Heart left ventricle (tissue), 16 donors: ENCODE data around the gene HS6ST1. TPM values are rescaled to one million over a fixed set of nuclear protein-coding genes. Genes with fewer than 3 reads are reported as not detected.
A peak's percentile ranks its signal among the peaks of the same experiment; 100 is the strongest.

ENCODE experiments used
- ATAC-seq, 4 donors: fragments of 200-7000 bp; cut with Tn5 transposase; one replicate each; pipeline ENCODE4 v1.9.1; 2020 to 2022; ENCODE audit warnings: moderate library complexity in 4 of 4, mild to moderate bottlenecking in 3 of 4, moderate number of reproducible peaks in 1 of 4
- DNase-seq, 5 donors: peaks; one replicate each; pipeline ENCODE4 v3.0.0-alpha.2; 2020
- H3K27ac ChIP-seq, 12 donors: fragments of 200-600 bp; sonication (generic) in 4 of 12; one replicate each; pipeline versions ENCODE4 v1.5.0 to v1.8.0; 2016 to 2022; ENCODE audit warnings: mild to moderate bottlenecking in 2 of 12
- H3K27me3 ChIP-seq, 9 donors: fragments of 200-600 bp; sonication (generic) in 2 of 9; one replicate each; pipeline versions ENCODE4 v1.5.1 to v1.8.0; 2016 to 2022; ENCODE audit warnings: mild to moderate bottlenecking in 3 of 9
- H3K36me3 ChIP-seq, 9 donors: fragments of 200-600 bp; sonication (generic) in 2 of 9; one replicate each; pipeline versions ENCODE4 v1.5.0 to v1.8.0; 2018 to 2022; ENCODE audit warnings: mild to moderate bottlenecking in 2 of 9
- H3K4me1 ChIP-seq, 12 donors: fragments of 200-600 bp; sonication (generic) in 4 of 12; one replicate each; pipeline versions ENCODE4 v1.5.0 to v1.8.0; 2016 to 2022; ENCODE audit warnings: mild to moderate bottlenecking in 3 of 12
- H3K4me3 ChIP-seq, 12 donors: fragments of 200-600 bp; sonication (generic) in 4 of 12; one replicate each; pipeline versions ENCODE4 v1.5.0 to v1.8.0; 2017 to 2022; ENCODE audit warnings: mild to moderate bottlenecking in 9 of 12, moderate library complexity in 4 of 12
- H3K9me3 ChIP-seq, 12 donors: fragments of 200-600 bp; sonication (generic) in 4 of 12; one replicate each; pipeline versions ENCODE4 v1.5.0 to v1.8.0; 2016 to 2022; ENCODE audit warnings: mild to moderate bottlenecking in 1 of 12
- POLR2A ChIP-seq, 2 donors: fragments of 450-650 bp; IDR thresholded peaks; one replicate each; pipeline ENCODE4 v1.6.1; 2017; ENCODE audit warnings: antibody characterized with exemption in 2 of 2, mild to moderate bottlenecking in 2 of 2, moderate library complexity in 2 of 2
- WGBS, 4 donors: extraction: QIAGEN DNeasy Blood & Tissue Kit in 2 of 4; methylation state at CpG; one replicate each; pipeline versions ENCODE4 v1.1.5 to v1.1.7; 2013 to 2018; 5-methylcytosine and 5-hydroxymethylcytosine counted together
- intact Hi-C, 10 donors: fragments of 100-400 bp; cut with DNase I; formaldehyde crosslinking; loops; one replicate each; pipeline versions ENCODE4 v1.11.1 to v1.14.2; 2022
- polyA plus RNA-seq, 2 donors: library from polyadenylated mRNA; stranded (reverse); fragments of 200-250 nt; gene quantifications; one replicate each; pipeline ENCODE4 v1.2.3, GENCODE V29; 2013
- total RNA-seq, 9 donors: library from RNA; depleted of rRNA in 2 of 9; stranded (reverse); fragments of >200 nt in 2 of 9; fragmentation: NEBNext Ultra II Directional in 3 of 9; extraction: Animal tissue kit (Norgen Biotek cat#: 25700) in 3 of 9; gene quantifications; one replicate each; pipeline versions ENCODE4 v1.1.0 to v1.2.4, GENCODE V29; 2016 to 2023
- TF ChIP-seq, protein P1 (sequence below), 12 donors: fragments of 200-600 bp; sonication (generic) in 4 of 12; IDR thresholded peaks; one replicate each; pipeline versions ENCODE4 v1.5.0 to v1.8.0; 2018 to 2022; ENCODE audit warnings: antibody characterized with exemption in 12 of 12, mild to moderate bottlenecking in 5 of 12
- donor health status: ischemic (EF 13 %, LVEDD 7.1; RV severe dilation, severe dysfunction).
- donor health status: healthy with polysubstance abuse.
- donor health status: DM: no; HTN: yes; CAD: no.
- donor health status: DM: no; HTN: no; CAD: no.
- donor health status: ischemic (EF 25% LVEDD 6.9; RV normal size, moderate dysfunction).
- donor health status: ischemic (EF 25% LVEDD 5.7; RV mildly dilated, moderate dysfunction).
- donor health status: healthy.
- donor health status: DM: yes; HTN: yes; CAD: no.
- donor health status: ischemic (EF 35%, LVEDD 5.7; RV mildly dilated, moderate dysfunction).
- donor health status: nonischemic (EF 11% LVEDD 7.7; RV severe dilation, severe dysfunction).
- donor health status: DM: yes; HTN: yes; CAD: no.
- donor health status: PGD.
- donor health status: ischemic (EF 29% LVEDD 5.4; RV normal size, mild dysfunction).
- donor health status: nonischemic (EF 23%, LVEDD 6.1; RV moderate dilation, normal function).

Gene HS6ST1
- total and polyA plus RNA-seq, 11 donors, result 15.6 to 87.3 (median 24.9) TPM

DNA sequence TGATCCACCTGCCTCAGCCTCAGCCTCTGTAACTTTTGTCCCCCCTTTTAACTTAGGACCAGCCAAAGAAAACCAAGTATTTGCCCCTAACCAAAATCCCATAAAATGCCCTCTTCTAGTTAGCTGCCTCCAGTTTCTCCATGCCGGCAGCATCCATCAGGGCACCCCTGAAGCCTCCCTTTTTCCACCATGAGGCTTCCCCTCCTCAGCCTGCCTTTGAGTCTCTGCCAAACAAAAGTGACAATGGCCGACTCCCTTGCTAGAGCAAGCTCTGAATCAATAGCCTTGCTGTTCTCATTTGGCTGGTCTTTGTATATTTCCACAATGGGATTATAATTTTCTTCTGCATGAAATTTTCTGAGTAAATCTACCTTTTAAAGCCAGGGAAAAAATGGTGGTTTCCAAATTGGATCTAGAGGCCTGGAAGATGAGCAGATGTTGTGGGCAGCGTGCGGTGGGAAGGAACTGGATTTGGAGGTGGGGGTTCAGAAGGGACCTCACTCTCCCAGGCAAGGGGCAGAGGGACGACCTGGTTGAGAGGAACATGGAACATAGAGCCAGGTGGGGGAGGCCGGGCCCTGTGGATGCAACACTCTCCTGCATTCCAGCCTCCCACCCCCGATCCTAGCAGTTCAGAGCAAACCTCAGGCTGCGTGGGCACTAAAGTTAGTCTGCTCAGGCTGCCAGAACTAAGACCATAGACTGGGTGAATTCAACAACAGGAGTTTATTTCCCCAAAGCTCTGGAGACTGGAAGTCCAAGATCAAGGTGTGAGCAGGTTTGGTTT lies 80.6 kb downstream of the HS6ST1 start:
- Histone ChIP-seq H3K4me3 (no peak overlapping the region), H3K27ac (no peak overlapping the region), H3K9me3 (no peaks in the 10 kb centered on the region), H3K36me3 (no peaks in the 10 kb centered on the region), H3K4me1 (peaks cover 0 to 9% (median 4%) of the 10 kb centered on the region in 12 donors), H3K27me3 (no peaks in the 10 kb centered on the region)
- ATAC-seq (no peak), DNase-seq (no peak)
- WGBS, 4 donors, result 85 to 90% (median 87%) methylated on average over 7 to 8 of the region's 8 CpGs
- TF ChIP-seq POLR2A (IDR thresholded peaks at IDR 0.05), result no peak
- TF ChIP-seq, protein P1, sequence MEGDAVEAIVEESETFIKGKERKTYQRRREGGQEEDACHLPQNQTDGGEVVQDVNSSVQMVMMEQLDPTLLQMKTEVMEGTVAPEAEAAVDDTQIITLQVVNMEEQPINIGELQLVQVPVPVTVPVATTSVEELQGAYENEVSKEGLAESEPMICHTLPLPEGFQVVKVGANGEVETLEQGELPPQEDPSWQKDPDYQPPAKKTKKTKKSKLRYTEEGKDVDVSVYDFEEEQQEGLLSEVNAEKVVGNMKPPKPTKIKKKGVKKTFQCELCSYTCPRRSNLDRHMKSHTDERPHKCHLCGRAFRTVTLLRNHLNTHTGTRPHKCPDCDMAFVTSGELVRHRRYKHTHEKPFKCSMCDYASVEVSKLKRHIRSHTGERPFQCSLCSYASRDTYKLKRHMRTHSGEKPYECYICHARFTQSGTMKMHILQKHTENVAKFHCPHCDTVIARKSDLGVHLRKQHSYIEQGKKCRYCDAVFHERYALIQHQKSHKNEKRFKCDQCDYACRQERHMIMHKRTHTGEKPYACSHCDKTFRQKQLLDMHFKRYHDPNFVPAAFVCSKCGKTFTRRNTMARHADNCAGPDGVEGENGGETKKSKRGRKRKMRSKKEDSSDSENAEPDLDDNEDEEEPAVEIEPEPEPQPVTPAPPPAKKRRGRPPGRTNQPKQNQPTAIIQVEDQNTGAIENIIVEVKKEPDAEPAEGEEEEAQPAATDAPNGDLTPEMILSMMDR (IDR thresholded peaks at IDR 0.05), result no peak
- intact Hi-C loops, result loop anchor here in 4 of 10 donors (5.0 to 10.0 kb wide), 4 partner anchors 63 to 176 kb away; partner anchors contain the start of gene HS6ST1 (in 2 of the 4)

DNA sequence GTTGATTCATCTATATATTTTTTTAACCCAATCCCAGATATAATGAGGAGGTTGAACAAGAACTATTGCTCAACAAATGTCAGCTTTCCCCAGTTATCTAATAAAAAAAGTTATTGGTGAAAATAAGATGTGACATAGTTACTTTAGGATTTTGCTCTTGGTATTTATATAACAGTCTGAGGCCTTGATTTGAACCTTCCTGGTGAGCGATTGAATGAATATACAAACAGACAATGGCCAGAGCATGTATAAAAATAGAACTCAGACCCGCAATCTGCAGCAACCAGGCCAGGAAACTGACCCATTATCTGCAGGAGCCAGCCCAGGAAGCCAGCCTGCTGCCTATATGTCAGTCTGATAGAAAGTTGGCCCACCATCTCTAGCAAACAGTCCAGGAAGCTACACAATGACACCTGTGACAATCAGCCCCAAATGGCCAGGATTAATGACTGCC lies 81.6 kb downstream of the HS6ST1 start:
- H3K4me3 ChIP-seq, result no peak overlapping the region
- H3K36me3 ChIP-seq, result no peaks in the 10 kb centered on the region
- TF ChIP-seq POLR2A (IDR thresholded peaks at IDR 0.05), result no peak
- TF ChIP-seq, protein P1 (IDR thresholded peaks at IDR 0.05), result no peak
- H3K9me3 ChIP-seq, result no peaks in the 10 kb centered on the region
- H3K27ac ChIP-seq, result peak overlapping the region in 6 of 12 donors; percentile 5 to 68 (median 49)
- ATAC-seq (peak in 3 of 4 donors; percentile 39 to 47 (median 47)), DNase-seq (peak in 4 of 5 donors; percentile 31 to 57 (median 36))
- peaks cover 0 to 1% (median 0%) of the 10 kb centered on the region in 9 donors for H3K27me3 ChIP-seq
- WGBS, 4 donors, result 16 to 32% (median 27%) methylated on average over 2 of the region's 2 CpGs
- intact Hi-C loops, result loop anchor here in 4 of 10 donors (5.0 to 10.0 kb wide), 4 partner anchors 62 to 175 kb away; partner anchors contain the start of gene HS6ST1 (in 2 of the 4)
- peaks cover 0 to 14% (median 5%) of the 10 kb centered on the region in 12 donors for H3K4me1 ChIP-seq

- Histone ChIP-seq H3K36me3 (no peaks in the 10 kb centered on the region), H3K4me1 (peaks cover 0 to 14% (median 5%) of the 10 kb centered on the region in 12 donors), H3K27ac (peak overlapping the region in 5 of 12 donors; percentile 29 to 68 (median 55)), H3K4me3 (no peak overlapping the region), H3K9me3 (no peaks in the 10 kb centered on the region), H3K27me3 (peaks cover 0 to 4% (median 0%) of the 10 kb centered on the region in 9 donors)
- DNase-seq (no peak), ATAC-seq (no peak)
- WGBS, 4 donors, result 94 to 98% (median 94%) methylated on average over 7 to 8 of the region's 8 CpGs
- TF ChIP-seq, protein P1 (IDR thresholded peaks at IDR 0.05), result no peak
- TF ChIP-seq POLR2A (IDR thresholded peaks at IDR 0.05), result no peak
- intact Hi-C loops, result loop anchor here in 4 of 10 donors (5.0 to 10.0 kb wide), 4 partner anchors 62 to 174 kb away; partner anchors contain the start of gene HS6ST1 (in 2 of the 4)
Measured at GRCh38 chr2:128236491-128237035, 82.1 kb downstream of the HS6ST1 start.

- H3K27ac ChIP-seq, result no peak overlapping the region
- H3K36me3 ChIP-seq, result no peaks in the 10 kb centered on the region
- ATAC-seq (no peak), DNase-seq (no peak)
- H3K9me3 ChIP-seq, result no peaks in the 10 kb centered on the region
- intact Hi-C loops, result loop anchor here in 4 of 10 donors (5.0 to 10.0 kb wide), 4 partner anchors 61 to 173 kb away; partner anchors contain the start of gene HS6ST1 (in 2 of the 4)
- peaks cover 0 to 4% (median 0%) of the 10 kb centered on the region in 9 donors for H3K27me3 ChIP-seq
- H3K4me1 ChIP-seq, result peaks cover 0 to 14% (median 5%) of the 10 kb centered on the region in 12 donors
- H3K4me3 ChIP-seq, result no peak overlapping the region
- WGBS, 4 donors, result 91 to 95% (median 92%) methylated on average over 8 of the region's 8 CpGs
- TF ChIP-seq, protein P1 (IDR thresholded peaks at IDR 0.05), result no peak
- TF ChIP-seq POLR2A (IDR thresholded peaks at IDR 0.05), result no peak
Measured at GRCh38 chr2:128235581-128235980, 83.1 kb downstream of the HS6ST1 start.
